Vagina (tissue), 2 donors: Measurements from ENCODE around the gene FCHO1. TPM values are rescaled to one million over a fixed set of nuclear protein-coding genes. Genes with fewer than 3 reads are reported as not detected.

Source experiments
- DNase-seq, 2 donors: peaks; one replicate each; pipeline ENCODE4 v3.0.0-alpha.2; 2017; ENCODE audit errors: extremely low spot score in 2 of 2
- H3K27ac ChIP-seq: fragments of 200-600 bp; sonication (generic); one replicate; pipeline ENCODE4 v1.5.1; 2019
- H3K27me3 ChIP-seq: fragments of 200-600 bp; sonication (generic); one replicate; pipeline ENCODE4 v1.5.1; 2019
- H3K36me3 ChIP-seq, 2 donors: fragments of 200-600 bp; sonication (generic); one replicate each; pipeline ENCODE4 v1.5.1; 2017 to 2019
- H3K4me1 ChIP-seq: fragments of 200-600 bp; sonication (generic); one replicate; pipeline ENCODE4 v1.5.1; 2019
- H3K4me3 ChIP-seq, 2 donors: fragments of 200-600 bp; sonication (generic); 1 replicate in 1 of 2; 2 replicates in 1 of 2; pipeline ENCODE4 v1.5.1; 2016 to 2019
- H3K9me3 ChIP-seq: fragments of 200-600 bp; sonication (generic); one replicate; pipeline ENCODE4 v1.5.1; 2019
- POLR2A ChIP-seq, 2 donors: fragments of 450-650 bp; IDR thresholded peaks; one replicate each; pipeline ENCODE4 v1.6.1; 2017; ENCODE audit warnings: antibody characterized with exemption in 2 of 2, mild to moderate bottlenecking in 2 of 2, moderate library complexity in 2 of 2
- POLR2AphosphoS5 ChIP-seq, 2 donors: sonication (generic); formaldehyde crosslinking; IDR thresholded peaks; one replicate each; pipeline ENCODE4 v1.9.0; 2017; ENCODE audit warnings: antibody characterized with exemption in 2 of 2, mild to moderate bottlenecking in 2 of 2, low read depth in 1 of 2; ENCODE audit not compliant: insufficient read depth in 1 of 2
- intact Hi-C: fragments of 100-400 bp; cut with DNase I; formaldehyde crosslinking; loops from one replicate; pipeline ENCODE4 v1.15.1; 2023
- total RNA-seq: library from RNA; depleted of rRNA; stranded (reverse); fragments of >200 nt; gene quantifications from one replicate; pipeline ENCODE4 v1.2.3, GENCODE V29; 2016
- TF ChIP-seq, protein P1 (sequence below), 3 experiments: fragments of 450-650 bp in 2 of 3; fragments of 200-600 bp in 1 of 3; sonication (generic) in 1 of 3; IDR thresholded peaks; one replicate each; pipeline ENCODE4 v1.5.1; 2017 to 2019; ENCODE audit warnings: antibody characterized with exemption in 3 of 3, mild to moderate bottlenecking in 2 of 3, moderate library complexity in 2 of 3

Gene FCHO1
- total RNA-seq, 1 donor from 2014 or later: 12.3 TPM

DNA sequence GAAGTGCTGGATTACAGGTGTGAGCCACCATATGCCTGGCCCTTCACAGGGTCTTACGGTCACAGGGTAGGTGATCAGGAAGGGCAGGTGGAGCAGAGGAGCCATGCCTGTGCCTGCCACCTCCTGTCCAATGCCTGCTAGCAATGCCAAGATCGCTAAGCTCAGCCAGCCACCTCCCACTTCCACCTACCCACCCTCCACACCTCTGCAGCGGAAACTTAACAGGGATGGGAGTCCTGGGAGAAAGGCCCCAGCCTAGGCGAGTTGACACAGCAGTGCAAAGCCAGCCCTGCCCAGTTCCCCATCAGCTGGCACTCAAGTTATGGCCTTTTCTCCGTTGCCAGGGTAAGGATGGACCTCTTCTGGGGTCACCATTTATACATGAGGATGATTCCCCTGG, 15.9 kb upstream of the FCHO1 start:
- TF ChIP-seq POLR2AphosphoS5 (IDR thresholded peaks at IDR 0.05; ENCODE audit: insufficient read depth in 1 of 2, low read depth in 1 of 2) (no peak), POLR2A (IDR thresholded peaks at IDR 0.05) (no peak)
- TF ChIP-seq, protein P1, sequence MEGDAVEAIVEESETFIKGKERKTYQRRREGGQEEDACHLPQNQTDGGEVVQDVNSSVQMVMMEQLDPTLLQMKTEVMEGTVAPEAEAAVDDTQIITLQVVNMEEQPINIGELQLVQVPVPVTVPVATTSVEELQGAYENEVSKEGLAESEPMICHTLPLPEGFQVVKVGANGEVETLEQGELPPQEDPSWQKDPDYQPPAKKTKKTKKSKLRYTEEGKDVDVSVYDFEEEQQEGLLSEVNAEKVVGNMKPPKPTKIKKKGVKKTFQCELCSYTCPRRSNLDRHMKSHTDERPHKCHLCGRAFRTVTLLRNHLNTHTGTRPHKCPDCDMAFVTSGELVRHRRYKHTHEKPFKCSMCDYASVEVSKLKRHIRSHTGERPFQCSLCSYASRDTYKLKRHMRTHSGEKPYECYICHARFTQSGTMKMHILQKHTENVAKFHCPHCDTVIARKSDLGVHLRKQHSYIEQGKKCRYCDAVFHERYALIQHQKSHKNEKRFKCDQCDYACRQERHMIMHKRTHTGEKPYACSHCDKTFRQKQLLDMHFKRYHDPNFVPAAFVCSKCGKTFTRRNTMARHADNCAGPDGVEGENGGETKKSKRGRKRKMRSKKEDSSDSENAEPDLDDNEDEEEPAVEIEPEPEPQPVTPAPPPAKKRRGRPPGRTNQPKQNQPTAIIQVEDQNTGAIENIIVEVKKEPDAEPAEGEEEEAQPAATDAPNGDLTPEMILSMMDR (IDR thresholded peaks at IDR 0.05): no peak
- H3K36me3 ChIP-seq: peaks cover 0 to 37% of the 10 kb centered on the region in 2 donors
- intact Hi-C loops: no loop called here

DNA sequence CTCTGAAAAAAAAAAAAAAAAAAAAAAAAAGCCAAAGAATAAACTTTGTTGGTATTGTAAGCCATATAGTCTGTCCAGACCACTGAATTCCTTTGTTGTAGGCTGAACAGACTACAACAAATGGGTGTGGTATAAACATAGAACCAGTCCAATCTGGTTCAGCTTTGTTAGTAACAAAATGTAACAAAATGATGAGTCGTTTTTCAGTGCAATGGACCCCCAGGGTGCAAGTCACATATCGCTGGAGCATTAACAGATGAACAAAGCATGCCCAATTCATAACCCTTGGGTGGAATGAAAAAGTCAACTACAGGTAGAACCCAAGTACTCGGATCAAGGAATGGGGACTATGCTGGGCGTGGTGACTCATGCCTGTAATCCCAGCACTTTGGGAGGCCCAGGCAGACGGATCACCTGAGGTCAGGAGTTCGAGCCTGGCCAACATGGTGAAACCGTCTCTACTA, 13.6 kb upstream of the FCHO1 start:
- DNase-seq: no peak
- no peak overlapping the region for H3K4me3 ChIP-seq
- H3K27ac ChIP-seq: no peak overlapping the region
- no peaks in the 10 kb centered on the region for H3K4me1 ChIP-seq
- peaks cover 0 to 26% of the 10 kb centered on the region in 2 donors for H3K36me3 ChIP-seq
- no peaks in the 10 kb centered on the region for H3K9me3 ChIP-seq
- H3K27me3 ChIP-seq: no peaks in the 10 kb centered on the region
- intact Hi-C loops: no loop called here
- TF ChIP-seq POLR2AphosphoS5 (IDR thresholded peaks at IDR 0.05; ENCODE audit: insufficient read depth in 1 of 2, low read depth in 1 of 2) (no peak), POLR2A (IDR thresholded peaks at IDR 0.05) (no peak)
- TF ChIP-seq, protein P1 (IDR thresholded peaks at IDR 0.05): no peak

More for the DNA sequence above, 15.9 kb upstream of the FCHO1 start:
- Histone ChIP-seq H3K4me3 (no peak overlapping the region), H3K27ac (no peak overlapping the region), H3K27me3 (no peaks in the 10 kb centered on the region), H3K9me3 (no peaks in the 10 kb centered on the region), H3K4me1 (no peaks in the 10 kb centered on the region)
- DNase-seq: no peak

DNA sequence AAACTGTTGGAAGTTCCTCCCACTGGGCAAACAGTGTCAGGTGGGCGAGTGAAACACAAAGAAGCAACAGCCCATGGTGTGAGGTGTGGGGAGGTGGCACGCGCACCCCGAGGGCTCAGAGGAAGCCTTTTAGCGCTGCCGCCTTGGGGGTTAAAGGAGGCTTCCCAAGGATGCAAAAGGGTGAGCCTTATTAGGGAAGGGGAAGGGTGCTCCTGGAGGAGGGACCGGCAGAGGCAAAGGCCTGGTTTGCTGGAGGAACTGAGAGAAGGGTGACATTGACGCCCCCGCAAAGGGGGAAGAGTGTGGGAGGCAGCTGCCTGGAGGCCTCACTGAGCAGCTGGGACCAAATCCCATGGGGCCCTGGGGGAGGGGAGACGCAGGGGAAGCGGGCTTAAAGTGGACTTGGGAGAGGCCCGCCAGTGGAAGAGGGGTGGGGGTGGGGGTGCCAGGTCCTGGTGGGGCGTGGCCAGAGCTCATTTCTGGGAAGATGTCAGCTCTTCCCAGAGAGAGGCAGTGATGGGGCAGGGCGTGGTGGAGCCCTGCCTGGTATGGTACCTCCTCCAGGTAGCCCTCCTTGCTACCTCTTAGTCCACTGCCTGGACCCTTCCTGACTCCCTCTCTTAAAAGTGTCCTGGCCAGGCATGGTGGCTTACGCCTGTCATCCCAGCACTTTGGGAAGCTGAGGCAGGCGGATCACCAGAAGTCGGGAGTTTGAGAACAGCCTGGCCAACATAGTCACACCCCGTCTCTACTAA, 12.0 kb upstream of the FCHO1 start:
- H3K4me1 ChIP-seq: no peaks in the 10 kb centered on the region
- H3K36me3 ChIP-seq: peaks cover 0 to 13% of the 10 kb centered on the region in 2 donors
- no peak overlapping the region for H3K27ac ChIP-seq
- TF ChIP-seq, protein P1 (IDR thresholded peaks at IDR 0.05): no peak
- peak in 1 of 2 donors; percentile 13 for TF ChIP-seq POLR2AphosphoS5 (IDR thresholded peaks at IDR 0.05; ENCODE audit: insufficient read depth in 1 of 2, low read depth in 1 of 2)
- intact Hi-C loops: no loop called here
- no peak for DNase-seq
- no peaks in the 10 kb centered on the region for H3K27me3 ChIP-seq
- H3K9me3 ChIP-seq: no peaks in the 10 kb centered on the region
- H3K4me3 ChIP-seq: no peak overlapping the region

DNA sequence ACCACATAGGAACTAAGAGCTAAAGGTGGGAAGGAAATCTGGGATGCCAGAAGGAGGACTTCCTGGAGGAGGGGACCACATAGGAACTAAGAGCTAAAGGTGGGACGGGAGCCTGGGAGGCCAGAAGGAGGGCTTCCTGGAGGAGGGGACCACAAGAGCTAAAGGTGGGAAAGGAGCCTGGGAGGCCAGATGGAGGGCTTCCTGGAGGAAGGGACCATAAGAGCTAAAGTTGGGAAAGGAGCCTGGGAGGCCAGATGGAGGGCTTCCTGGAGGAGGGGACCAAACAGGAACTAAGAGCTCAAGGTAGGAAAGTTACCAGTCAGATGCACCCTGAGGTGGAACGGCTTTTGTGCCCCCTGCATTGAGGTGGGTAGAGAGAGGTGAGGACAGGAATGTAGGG, 9.8 kb upstream of the FCHO1 start:
- Histone ChIP-seq H3K4me3 (no peak overlapping the region), H3K9me3 (no peaks in the 10 kb centered on the region), H3K4me1 (no peaks in the 10 kb centered on the region), H3K27me3 (no peaks in the 10 kb centered on the region), H3K27ac (no peak overlapping the region), H3K36me3 (no peaks in the 10 kb centered on the region)
- DNase-seq: no peak
- TF ChIP-seq, protein P1 (IDR thresholded peaks at IDR 0.05): no peak
- TF ChIP-seq POLR2A (IDR thresholded peaks at IDR 0.05) (no peak), POLR2AphosphoS5 (IDR thresholded peaks at IDR 0.05; ENCODE audit: insufficient read depth in 1 of 2, low read depth in 1 of 2) (no peak)
- intact Hi-C loops: no loop called here

DNA sequence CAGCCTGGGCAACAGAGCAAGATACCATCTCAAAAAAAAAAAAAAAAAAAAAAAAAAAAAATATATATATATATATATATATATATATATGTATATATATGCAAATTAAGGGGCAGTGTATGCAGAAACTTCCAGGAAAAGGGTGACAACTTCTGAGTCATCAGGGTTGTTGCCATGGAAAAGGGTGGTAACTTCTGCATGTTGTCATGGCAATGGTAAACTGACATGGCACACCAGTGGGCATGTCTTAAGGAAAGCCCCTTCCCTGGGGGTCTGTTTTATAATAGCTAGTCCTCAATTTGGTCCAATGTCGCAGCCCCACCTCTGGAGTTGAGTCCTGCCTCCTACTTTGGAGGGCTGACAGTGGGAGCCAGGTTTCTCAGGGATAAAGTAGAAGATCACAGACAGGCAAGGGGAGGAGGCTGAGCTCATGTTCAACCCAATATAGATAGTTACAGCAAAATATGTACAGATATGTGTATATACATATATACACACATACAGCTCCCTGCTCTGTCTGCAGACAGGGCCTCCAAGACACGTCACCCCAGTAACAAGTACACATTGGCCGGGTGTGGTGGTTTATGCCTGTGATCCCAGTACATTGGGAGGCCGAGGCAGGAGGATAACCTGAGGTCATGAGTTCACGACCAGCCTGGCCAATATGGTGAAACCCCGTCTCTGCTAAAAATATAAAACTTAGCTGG, 7.2 kb upstream of the FCHO1 start:
- intact Hi-C loops: no loop called here
- Histone ChIP-seq H3K4me3 (no peak overlapping the region), H3K4me1 (peaks cover 4% of the 10 kb centered on the region), H3K9me3 (no peaks in the 10 kb centered on the region), H3K27ac (no peak overlapping the region), H3K36me3 (no peaks in the 10 kb centered on the region), H3K27me3 (no peaks in the 10 kb centered on the region)
- TF ChIP-seq POLR2AphosphoS5 (IDR thresholded peaks at IDR 0.05; ENCODE audit: insufficient read depth in 1 of 2, low read depth in 1 of 2): no peak
- no peak for TF ChIP-seq POLR2A (IDR thresholded peaks at IDR 0.05)
- TF ChIP-seq, protein P1 (IDR thresholded peaks at IDR 0.05): no peak
- DNase-seq: no peak
